CD14-positive monocyte (primary cell): ENCODE data around the gene SLC13A3. TPM values are rescaled to one million over a fixed set of nuclear protein-coding genes. Genes with fewer than 3 reads are reported as not detected.

Experiments used
- DNase-seq, 3 donors: peaks; one replicate each; pipeline ENCODE4 v3.0.0-alpha.2; 2011 to 2022
- H2AFZ ChIP-seq: 2 replicates; pipeline ENCODE4 v1.6.0; 2012; ENCODE audit warnings: mild to moderate bottlenecking, low read depth, low read length, inconsistent platforms; ENCODE audit not compliant: insufficient read depth, poor library complexity, severe bottlenecking
- H3K27ac ChIP-seq, 2 donors: 1 replicate in 1 of 2; 2 replicates in 1 of 2; pipeline ENCODE4 v1.5.1; 2012 to 2013; ENCODE audit warnings: low read length in 2 of 2, control low read depth in 1 of 2, inconsistent platforms in 1 of 2, low read depth in 1 of 2, mild to moderate bottlenecking in 1 of 2
- H3K27me3 ChIP-seq, 2 donors: one replicate each; pipeline versions ENCODE4 v1.6.0 to v1.6.1; 2011 to 2013; ENCODE audit warnings: low read length in 2 of 2; ENCODE audit not compliant: control insufficient read depth in 2 of 2, insufficient read depth in 2 of 2
- H3K36me3 ChIP-seq, 2 donors: replicated peaks in 1 of 2; 1 replicate in 1 of 2; 2 replicates in 1 of 2; pipeline versions ENCODE4 v1.5.1 to v1.6.1; 2012 to 2013; ENCODE audit warnings: low read length in 2 of 2, control low read depth in 1 of 2, inconsistent platforms in 1 of 2, mild to moderate bottlenecking in 1 of 2; ENCODE audit not compliant: insufficient read depth in 2 of 2, control insufficient read depth in 1 of 2
- H3K4me1 ChIP-seq, 2 donors: 1 replicate in 1 of 2; 2 replicates in 1 of 2; pipeline versions ENCODE4 v1.5.1 to v1.6.1; 2012 to 2013; ENCODE audit warnings: low read length in 2 of 2, control low read depth in 1 of 2, inconsistent platforms in 1 of 2, mild to moderate bottlenecking in 1 of 2, moderate library complexity in 1 of 2; ENCODE audit not compliant: insufficient read depth in 2 of 2, control insufficient read depth in 1 of 2
- H3K4me2 ChIP-seq: replicated peaks from 2 replicates; pipeline ENCODE3; 2012; ENCODE audit warnings: low read length, moderate library complexity, mild to moderate bottlenecking; ENCODE audit not compliant: poor library complexity, severe bottlenecking; ENCODE audit errors: extremely low read depth
- H3K4me3 ChIP-seq, 3 experiments: fragments of 200-600 bp in 1 of 3; sonication (generic) in 1 of 3; replicated peaks in 1 of 3; 1 replicate in 2 of 3; 2 replicates in 1 of 3; pipeline ENCODE4 v1.5.1; 2011 to 2013; ENCODE audit warnings: low read length in 3 of 3, mild to moderate bottlenecking in 3 of 3, control low read depth in 2 of 3, low read depth in 2 of 3, inconsistent platforms in 1 of 3, moderate library complexity in 1 of 3
- H3K79me2 ChIP-seq: 2 replicates; pipeline ENCODE4 v1.6.0; 2012; ENCODE audit warnings: mild to moderate bottlenecking, control low read depth, inconsistent platforms, low read length, moderate library complexity; ENCODE audit not compliant: insufficient read depth
- H3K9ac ChIP-seq: 2 replicates; pipeline ENCODE4 v1.6.0; 2017; ENCODE audit warnings: low read length, mild to moderate bottlenecking; ENCODE audit not compliant: insufficient read depth, poor library complexity, severe bottlenecking
- H3K9me3 ChIP-seq, 2 donors: replicated peaks in 1 of 2; 1 replicate in 1 of 2; 2 replicates in 1 of 2; pipeline versions ENCODE4 v1.5.1 to v1.6.1; 2012 to 2013; ENCODE audit warnings: low read length in 2 of 2, control low read depth in 1 of 2; ENCODE audit not compliant: control insufficient read depth in 1 of 2, insufficient read depth in 1 of 2
- H4K20me1 ChIP-seq: 2 replicates; pipeline ENCODE4 v1.6.0; 2012; ENCODE audit warnings: mild to moderate bottlenecking, low read length, control low read depth, moderate library complexity; ENCODE audit not compliant: insufficient read depth
- H3K27ac Mint-ChIP-seq, 7 donors: one replicate each; pipeline ENCODE4 v1.8.0; 2020; ENCODE audit warnings: mild to moderate bottlenecking in 7 of 7, mixed read lengths in 7 of 7, moderate library complexity in 6 of 7, inconsistent platforms in 2 of 7
- H3K27me3 Mint-ChIP-seq, 3 donors: one replicate each; pipeline ENCODE4 v1.8.0; 2021 to 2022; ENCODE audit warnings: low read depth in 3 of 3, mild to moderate bottlenecking in 3 of 3, mixed read lengths in 3 of 3, moderate library complexity in 3 of 3, inconsistent platforms in 1 of 3
- H3K36me3 Mint-ChIP-seq, 2 donors: one replicate each; pipeline ENCODE4 v1.8.0; 2020; ENCODE audit warnings: mixed read lengths in 2 of 2, inconsistent platforms in 1 of 2, mild to moderate bottlenecking in 1 of 2
- H3K4me1 Mint-ChIP-seq: one replicate; pipeline ENCODE4 v1.8.0; 2020; ENCODE audit warnings: mild to moderate bottlenecking, mixed read lengths
- H3K4me3 Mint-ChIP-seq, 2 donors: one replicate each; pipeline ENCODE4 v1.8.0; 2020; ENCODE audit warnings: mild to moderate bottlenecking in 2 of 2, mixed read lengths in 2 of 2, moderate library complexity in 1 of 2
- H3K9me3 Mint-ChIP-seq, 7 donors: one replicate each; pipeline ENCODE4 v1.8.0; 2020 to 2022; ENCODE audit warnings: mixed read lengths in 7 of 7, mild to moderate bottlenecking in 6 of 7, moderate library complexity in 6 of 7, inconsistent platforms in 2 of 7
- WGBS: methylation state at CpG from one replicate; pipeline ENCODE4 v1.1.5; 2013; ENCODE audit warnings: missing lambda C conversion rate; ENCODE audit not compliant: insufficient coverage; 5-methylcytosine and 5-hydroxymethylcytosine counted together
- intact Hi-C, 2 donors: fragments of 100-400 bp; cut with micrococcal nuclease; formaldehyde crosslinking; loops; one replicate each; pipeline versions ENCODE4 v1.15.0 to v1.15.1; 2023
- polyA plus RNA-seq, 3 donors: library from polyadenylated mRNA; depleted of rRNA in 1 of 3; unstranded in 2 of 3; stranded (reverse) in 1 of 3; fragments of 300-500 nt in 2 of 3; fragments of >200 nt in 1 of 3; fragmentation: Illumina TruSeq in 2 of 3; gene quantifications; 1 replicate in 2 of 3; 2 replicates in 1 of 3; pipeline ENCODE4 v1.2.3, GENCODE V29; 2012 to 2021
- TF ChIP-seq, protein P1 (sequence below): fragments of 200-600 bp; IDR thresholded peaks from one replicate; pipeline ENCODE4 v1.8.0; 2022; ENCODE audit warnings: antibody characterized with exemption, mild to moderate bottlenecking

Gene SLC13A3
- polyA plus RNA-seq, 3 donors: 0.04 TPM; not detected in 2

DNA sequence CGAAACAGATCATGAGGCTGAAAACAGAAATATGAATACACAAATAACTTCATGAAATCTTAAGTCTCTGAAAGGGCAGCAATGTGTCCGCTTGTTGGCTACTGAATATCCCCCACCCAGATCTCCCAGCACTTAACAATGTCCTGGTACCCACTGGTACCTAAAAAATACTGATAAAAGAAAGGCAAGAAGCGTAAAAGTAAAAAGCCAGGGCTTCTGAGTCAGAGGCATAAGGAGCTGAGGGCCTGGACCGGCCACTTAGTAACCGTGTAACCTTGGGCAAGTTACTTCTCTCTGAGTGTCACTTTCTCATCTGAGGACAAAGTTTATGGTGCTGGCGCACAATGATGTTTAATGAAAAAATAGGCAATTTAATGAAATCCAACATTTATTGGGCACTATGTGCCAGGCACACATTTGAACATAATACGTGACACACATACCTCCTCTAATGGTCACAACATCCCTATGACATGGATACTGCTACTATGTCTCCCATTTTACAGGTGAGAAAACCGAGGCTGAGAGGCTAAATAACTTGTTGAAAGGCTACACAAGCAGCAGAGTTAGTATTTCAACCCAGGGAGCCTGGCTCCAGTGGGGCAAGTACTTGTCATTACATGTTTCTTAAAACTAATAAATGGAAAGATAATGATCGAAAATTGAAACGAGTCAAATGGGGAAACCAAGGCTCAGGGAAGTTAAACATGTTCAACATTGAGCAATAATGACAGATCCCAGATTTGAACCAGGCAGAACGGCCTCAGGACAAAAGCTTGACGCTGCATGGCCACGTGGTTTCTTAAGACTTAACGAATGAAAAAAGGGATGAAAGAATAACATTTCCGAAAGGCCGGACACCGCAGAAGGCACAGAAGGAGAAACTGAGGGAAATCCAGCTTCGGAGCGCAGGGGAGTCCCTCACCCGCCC lies 37.2 kb upstream of the SLC13A3 start:
- Mint-ChIP-seq H3K36me3 (peaks cover 26 to 30% of the 10 kb centered on the region in 2 donors), H3K27me3 (no peaks in the 10 kb centered on the region), H3K4me1 (peaks cover 49% of the 10 kb centered on the region), H3K27ac (peak overlapping the region; percentile 87 to 94 (median 89)), H3K4me3 (peak overlapping the region; percentile 90 to 93), H3K9me3 (peaks cover 0 to 3% (median 0%) of the 10 kb centered on the region in 7 donors)
- Histone ChIP-seq H3K27ac (peak overlapping the region; percentile 73 to 82), H2AFZ (peak overlapping the region; percentile 86), H3K9ac (peak overlapping the region; percentile 91), H3K36me3 (peaks cover 14 to 29% of the 10 kb centered on the region in 2 donors), H3K4me2 (peak overlapping the region; percentile 80), H3K27me3 (no peaks in the 10 kb centered on the region), H3K4me3 (peak overlapping the region; percentile 48 to 80 (median 72)), H3K79me2 (peaks cover 50% of the 10 kb centered on the region), H3K9me3 (no peaks in the 10 kb centered on the region), H3K4me1 (peaks cover 13 to 24% of the 10 kb centered on the region in 2 donors), H4K20me1 (peaks cover 50% of the 10 kb centered on the region)
- WGBS: 16% methylated on average over 15 of the region's 20 CpGs
- peak in 2 of 3 donors; percentile 25 to 46 for DNase-seq
- intact Hi-C loops: loop anchor here (10.0 kb wide), 2 partner anchors 134 to 554 kb away; partner anchors contain the start of gene OCSTAMP (in 1 of the 2)
- TF ChIP-seq, protein P1, sequence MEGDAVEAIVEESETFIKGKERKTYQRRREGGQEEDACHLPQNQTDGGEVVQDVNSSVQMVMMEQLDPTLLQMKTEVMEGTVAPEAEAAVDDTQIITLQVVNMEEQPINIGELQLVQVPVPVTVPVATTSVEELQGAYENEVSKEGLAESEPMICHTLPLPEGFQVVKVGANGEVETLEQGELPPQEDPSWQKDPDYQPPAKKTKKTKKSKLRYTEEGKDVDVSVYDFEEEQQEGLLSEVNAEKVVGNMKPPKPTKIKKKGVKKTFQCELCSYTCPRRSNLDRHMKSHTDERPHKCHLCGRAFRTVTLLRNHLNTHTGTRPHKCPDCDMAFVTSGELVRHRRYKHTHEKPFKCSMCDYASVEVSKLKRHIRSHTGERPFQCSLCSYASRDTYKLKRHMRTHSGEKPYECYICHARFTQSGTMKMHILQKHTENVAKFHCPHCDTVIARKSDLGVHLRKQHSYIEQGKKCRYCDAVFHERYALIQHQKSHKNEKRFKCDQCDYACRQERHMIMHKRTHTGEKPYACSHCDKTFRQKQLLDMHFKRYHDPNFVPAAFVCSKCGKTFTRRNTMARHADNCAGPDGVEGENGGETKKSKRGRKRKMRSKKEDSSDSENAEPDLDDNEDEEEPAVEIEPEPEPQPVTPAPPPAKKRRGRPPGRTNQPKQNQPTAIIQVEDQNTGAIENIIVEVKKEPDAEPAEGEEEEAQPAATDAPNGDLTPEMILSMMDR: no peak

DNA sequence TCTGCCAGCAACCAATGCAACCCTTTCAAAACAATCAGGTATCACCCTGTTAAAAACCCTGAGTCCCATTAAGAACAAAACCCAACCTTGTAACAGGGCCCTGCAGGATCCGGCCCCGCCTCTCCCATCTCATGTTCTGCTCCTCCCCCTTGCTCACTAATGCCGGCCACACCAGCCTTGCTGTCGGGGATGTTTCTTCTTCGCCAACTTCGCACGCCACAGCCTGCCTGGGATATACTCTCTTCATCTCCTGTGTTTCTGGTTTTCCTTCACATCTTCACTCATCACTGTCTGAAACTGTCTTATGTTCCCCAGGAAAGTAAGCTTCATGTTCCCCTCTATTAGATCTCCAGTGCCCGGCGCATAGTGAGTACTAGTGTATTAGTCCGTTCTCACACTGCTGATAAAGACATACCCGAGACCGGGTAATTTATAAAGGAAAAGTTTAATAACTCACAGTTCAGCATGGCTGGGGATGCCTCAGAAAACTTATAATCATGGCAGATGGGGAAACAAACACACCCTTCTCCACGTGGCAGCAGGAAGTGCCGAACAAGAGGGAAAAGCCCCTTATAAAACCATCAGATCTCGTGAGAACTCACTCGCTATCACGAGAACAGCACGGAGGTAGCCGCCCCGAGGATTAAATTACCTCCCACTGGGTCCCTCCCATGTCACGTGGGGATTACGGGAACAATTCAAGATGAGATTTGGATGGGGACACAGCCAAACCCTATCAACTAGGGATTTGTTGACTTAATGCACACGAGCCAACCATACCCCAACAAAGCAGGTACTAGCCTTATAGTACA lies 32.9 kb upstream of the SLC13A3 start:
- H3K9me3 ChIP-seq: no peaks in the 10 kb centered on the region
- peaks cover 31 to 35% of the 10 kb centered on the region in 2 donors for H3K36me3 Mint-ChIP-seq
- H3K4me3 Mint-ChIP-seq: no peak overlapping the region
- peaks cover 14 to 29% of the 10 kb centered on the region in 2 donors for H3K36me3 ChIP-seq
- H4K20me1 ChIP-seq: peaks cover 80% of the 10 kb centered on the region
- intact Hi-C loops: loop anchor here (10.0 kb wide), 2 partner anchors 129 to 549 kb away; partner anchors contain the start of gene OCSTAMP (in 1 of the 2)
- peaks cover 13 to 17% of the 10 kb centered on the region in 2 donors for H3K4me1 ChIP-seq
- no peak overlapping the region for H3K9ac ChIP-seq
- no peak overlapping the region for H3K4me3 ChIP-seq
- no peak overlapping the region for H3K27ac Mint-ChIP-seq
- H3K27me3 ChIP-seq: no peaks in the 10 kb centered on the region
- WGBS: 97% methylated on average over 15 of the region's 23 CpGs
- H3K9me3 Mint-ChIP-seq: no peaks in the 10 kb centered on the region
- H2AFZ ChIP-seq: no peak overlapping the region
- H3K27ac ChIP-seq: no peak overlapping the region
- H3K4me1 Mint-ChIP-seq: peaks cover 51% of the 10 kb centered on the region
- TF ChIP-seq, protein P1: no peak
- H3K27me3 Mint-ChIP-seq: peaks cover 1 to 2% (median 2%) of the 10 kb centered on the region in 3 donors
- DNase-seq: no peak
- peaks cover 50% of the 10 kb centered on the region for H3K79me2 ChIP-seq
- H3K4me2 ChIP-seq: no peak overlapping the region
